ENCODE data around the gene DDX24. TPM values are rescaled to one million over a fixed set of nuclear protein-coding genes. Genes with fewer than 3 reads are reported as not detected.

DDX24 gene
- total RNA-seq, 1 donor from 2014 or later = 149 TPM

DNA sequence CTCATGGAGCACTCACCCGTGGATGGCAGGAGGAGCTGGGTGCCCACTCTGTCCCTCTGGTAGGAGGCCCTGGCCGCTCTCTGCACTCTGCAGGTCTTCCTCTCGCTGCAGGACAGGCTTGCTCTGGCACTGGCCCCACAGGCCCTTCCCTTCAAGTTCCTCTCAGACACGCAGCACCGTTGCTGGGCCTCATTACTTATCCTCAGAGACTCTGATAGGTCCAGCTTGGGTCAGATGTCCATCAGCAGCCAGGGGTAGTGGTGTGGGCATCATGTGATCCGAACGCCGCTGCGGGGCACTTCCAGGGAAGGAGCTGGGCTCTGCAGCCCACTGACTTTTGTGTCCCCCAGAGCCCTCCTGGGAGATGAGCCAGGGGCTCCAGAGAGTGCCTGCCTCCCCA lies 43.0 kb downstream of the DDX24 start:
- Mint-ChIP-seq H3K9me3 (ENCODE audit: low read depth) (no peaks in the 10 kb centered on the region), H3K27ac (ENCODE audit: unreplicated experiment) (no peak overlapping the region), H3K4me1 (ENCODE audit: low read depth) (no peaks in the 10 kb centered on the region), H3K27me3 (ENCODE audit: low read depth) (no peaks in the 10 kb centered on the region), H3K4me3 (ENCODE audit: unreplicated experiment) (no peak overlapping the region), H3K36me3 (ENCODE audit: low read depth) (no peaks in the 10 kb centered on the region)
- TF ChIP-seq, protein P1, sequence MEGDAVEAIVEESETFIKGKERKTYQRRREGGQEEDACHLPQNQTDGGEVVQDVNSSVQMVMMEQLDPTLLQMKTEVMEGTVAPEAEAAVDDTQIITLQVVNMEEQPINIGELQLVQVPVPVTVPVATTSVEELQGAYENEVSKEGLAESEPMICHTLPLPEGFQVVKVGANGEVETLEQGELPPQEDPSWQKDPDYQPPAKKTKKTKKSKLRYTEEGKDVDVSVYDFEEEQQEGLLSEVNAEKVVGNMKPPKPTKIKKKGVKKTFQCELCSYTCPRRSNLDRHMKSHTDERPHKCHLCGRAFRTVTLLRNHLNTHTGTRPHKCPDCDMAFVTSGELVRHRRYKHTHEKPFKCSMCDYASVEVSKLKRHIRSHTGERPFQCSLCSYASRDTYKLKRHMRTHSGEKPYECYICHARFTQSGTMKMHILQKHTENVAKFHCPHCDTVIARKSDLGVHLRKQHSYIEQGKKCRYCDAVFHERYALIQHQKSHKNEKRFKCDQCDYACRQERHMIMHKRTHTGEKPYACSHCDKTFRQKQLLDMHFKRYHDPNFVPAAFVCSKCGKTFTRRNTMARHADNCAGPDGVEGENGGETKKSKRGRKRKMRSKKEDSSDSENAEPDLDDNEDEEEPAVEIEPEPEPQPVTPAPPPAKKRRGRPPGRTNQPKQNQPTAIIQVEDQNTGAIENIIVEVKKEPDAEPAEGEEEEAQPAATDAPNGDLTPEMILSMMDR (IDR thresholded peaks at IDR 0.05) = no peak
- DNase-seq (ENCODE audit: low spot score) = no peak

DNA sequence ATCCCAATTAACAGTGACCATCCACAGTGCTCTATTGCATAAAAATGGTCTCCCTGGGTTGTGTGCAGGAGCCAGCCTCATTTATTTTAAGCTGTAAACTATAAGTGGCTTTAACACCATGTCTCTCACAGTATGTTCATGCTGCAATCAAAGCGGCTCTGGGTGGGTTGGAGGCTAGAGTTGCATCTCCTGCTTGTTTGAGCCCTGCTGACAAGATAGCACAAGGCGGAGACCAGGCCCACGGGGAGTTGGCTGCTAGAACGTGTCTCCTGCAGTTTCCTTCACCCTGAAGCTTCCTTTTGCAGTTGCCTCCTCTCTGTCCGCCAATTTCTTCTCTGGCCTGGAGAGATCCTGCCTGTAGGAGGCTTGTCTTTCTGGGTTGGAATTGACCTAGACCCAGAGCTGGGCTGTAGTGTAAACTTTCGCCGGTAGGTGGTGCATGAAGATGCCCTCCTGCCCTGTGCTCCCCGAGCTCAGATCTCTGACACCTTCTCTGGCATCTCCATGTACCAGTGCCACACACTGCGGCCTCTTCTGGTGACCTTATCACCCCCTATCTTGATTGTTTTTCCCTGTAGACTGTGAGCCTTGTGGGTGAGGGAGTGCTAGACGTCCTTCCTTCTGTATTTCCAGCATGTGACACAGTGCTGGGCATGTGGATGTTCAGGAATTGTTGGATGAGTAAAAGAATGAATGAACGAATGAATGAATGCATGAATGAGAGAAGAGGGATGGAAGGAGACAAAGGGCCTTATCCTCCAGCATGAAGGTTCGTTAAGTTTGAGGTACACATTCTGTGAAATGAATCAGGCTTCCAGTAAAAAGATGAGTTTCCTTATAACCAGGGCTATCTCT lies 44.5 kb downstream of the DDX24 start:
- no peaks in the 10 kb centered on the region for H3K9me3 Mint-ChIP-seq (ENCODE audit: low read depth)

DNA sequence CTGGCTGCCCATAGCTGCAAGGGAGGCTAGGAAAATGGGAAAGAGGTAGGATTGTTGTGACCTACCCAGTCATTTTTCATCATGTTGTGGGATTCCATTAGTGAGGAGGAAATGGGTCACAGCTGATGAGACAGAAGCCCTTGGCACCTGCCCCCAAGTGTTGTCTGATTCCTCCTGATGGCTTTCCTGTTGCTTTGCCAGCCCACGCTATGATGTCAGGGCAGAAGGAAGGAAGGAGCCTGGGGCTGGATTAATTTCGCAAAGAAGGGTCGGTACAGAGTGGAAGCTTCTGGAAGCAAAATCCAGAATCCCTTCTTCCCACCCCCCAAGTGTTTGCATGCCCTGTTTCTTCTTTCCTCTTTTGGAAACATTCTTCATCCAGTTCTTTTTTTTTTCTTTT lies 46.1 kb downstream of the DDX24 start:
- H3K4me1 Mint-ChIP-seq (ENCODE audit: low read depth) = no peaks in the 10 kb centered on the region
- H3K36me3 Mint-ChIP-seq (ENCODE audit: low read depth) = no peaks in the 10 kb centered on the region
- DNase-seq (ENCODE audit: low spot score) = no peak
- no peaks in the 10 kb centered on the region for H3K9me3 Mint-ChIP-seq (ENCODE audit: low read depth)
- no peak overlapping the region for H3K4me3 Mint-ChIP-seq (ENCODE audit: unreplicated experiment)
- TF ChIP-seq, protein P1 (IDR thresholded peaks at IDR 0.05) = no peak
- H3K27me3 Mint-ChIP-seq (ENCODE audit: low read depth) = no peaks in the 10 kb centered on the region
- no peak overlapping the region for H3K27ac Mint-ChIP-seq (ENCODE audit: unreplicated experiment)

More for the DNA sequence above, 44.5 kb downstream of the DDX24 start:
- no peak for DNase-seq (ENCODE audit: low spot score)
- Mint-ChIP-seq H3K4me1 (ENCODE audit: low read depth) (no peaks in the 10 kb centered on the region), H3K27ac (ENCODE audit: unreplicated experiment) (no peak overlapping the region), H3K36me3 (ENCODE audit: low read depth) (no peaks in the 10 kb centered on the region), H3K4me3 (ENCODE audit: unreplicated experiment) (no peak overlapping the region), H3K27me3 (ENCODE audit: low read depth) (no peaks in the 10 kb centered on the region)
- TF ChIP-seq, protein P1 (IDR thresholded peaks at IDR 0.05) = peak; percentile 89

DNA sequence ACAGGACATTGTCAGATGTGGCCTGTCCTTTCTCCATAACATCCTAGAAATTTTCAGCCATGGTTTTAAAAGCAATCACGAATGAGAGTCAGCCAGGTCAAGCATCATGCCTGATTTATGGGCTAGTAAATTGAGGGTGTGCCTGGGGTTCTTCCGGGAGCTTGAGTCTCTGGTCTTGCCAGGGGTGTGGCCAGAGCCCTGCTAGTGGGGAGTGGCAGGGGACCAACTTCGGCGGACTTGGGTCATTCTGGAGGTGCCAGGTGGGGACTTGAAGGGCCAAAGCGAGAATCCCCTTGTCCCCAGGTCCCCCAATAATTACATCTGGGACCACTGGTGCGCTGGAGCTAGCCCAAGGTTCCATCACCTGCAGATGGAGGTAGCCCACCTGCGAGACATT lies 49.1 kb downstream of the DDX24 start:
- H3K27ac Mint-ChIP-seq (ENCODE audit: unreplicated experiment) = no peak overlapping the region

DNA sequence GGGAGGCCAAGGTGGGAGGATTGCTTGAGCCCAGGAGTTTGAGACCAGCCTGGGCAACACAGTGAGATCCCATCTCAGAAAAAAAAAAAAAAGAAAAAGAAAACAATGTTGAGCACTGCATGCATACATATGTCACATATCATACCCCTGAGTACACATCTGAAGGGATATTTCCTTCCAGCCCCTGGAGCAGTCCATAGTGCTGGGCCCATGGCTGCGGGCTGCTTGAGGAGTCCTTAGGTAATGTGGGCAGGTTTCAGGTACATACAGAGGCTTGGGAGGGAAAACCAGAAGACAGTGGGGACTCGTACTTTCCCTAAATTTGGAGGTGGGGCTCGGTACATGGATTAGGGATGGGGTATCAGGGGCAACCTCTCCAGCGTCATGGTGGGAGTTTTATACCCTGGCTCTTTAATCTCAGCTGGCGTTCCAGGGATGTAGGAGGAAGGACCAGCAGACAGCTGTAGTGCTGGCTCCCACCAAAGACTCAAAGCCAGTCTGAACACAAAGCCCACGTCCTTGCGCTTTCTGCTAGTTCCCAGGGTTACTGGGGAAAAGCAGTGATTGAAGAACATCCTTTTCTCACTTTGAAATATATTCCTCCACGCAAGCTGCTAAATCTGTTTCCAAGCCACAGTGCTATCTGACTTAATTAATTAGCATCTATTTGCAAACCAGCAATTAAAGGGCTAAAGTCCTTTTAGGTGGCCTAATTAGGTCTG lies 49.7 kb downstream of the DDX24 start:
- Mint-ChIP-seq H3K27ac (ENCODE audit: unreplicated experiment) (no peak overlapping the region), H3K4me1 (ENCODE audit: low read depth) (no peaks in the 10 kb centered on the region), H3K36me3 (ENCODE audit: low read depth) (no peaks in the 10 kb centered on the region), H3K27me3 (ENCODE audit: low read depth) (no peaks in the 10 kb centered on the region), H3K4me3 (ENCODE audit: unreplicated experiment) (no peak overlapping the region), H3K9me3 (ENCODE audit: low read depth) (no peaks in the 10 kb centered on the region)
- no peak for DNase-seq (ENCODE audit: low spot score)
- TF ChIP-seq, protein P1 (IDR thresholded peaks at IDR 0.05) = no peak

More for the DNA sequence above, 49.1 kb downstream of the DDX24 start:
- H3K4me3 Mint-ChIP-seq (ENCODE audit: unreplicated experiment) = no peak overlapping the region
- H3K9me3 Mint-ChIP-seq (ENCODE audit: low read depth) = no peaks in the 10 kb centered on the region
- no peaks in the 10 kb centered on the region for H3K36me3 Mint-ChIP-seq (ENCODE audit: low read depth)
- H3K27me3 Mint-ChIP-seq (ENCODE audit: low read depth) = no peaks in the 10 kb centered on the region
- DNase-seq (ENCODE audit: low spot score) = no peak
- H3K4me1 Mint-ChIP-seq (ENCODE audit: low read depth) = no peaks in the 10 kb centered on the region
- TF ChIP-seq, protein P1 (IDR thresholded peaks at IDR 0.05) = no peak

All from chondrocyte (in vitro differentiated cells).